Stomach (tissue), 9 donors: ENCODE measurements around the gene KCNQ1. TPM values are rescaled to one million over a fixed set of nuclear protein-coding genes. Genes with fewer than 3 reads are reported as not detected.
A peak's percentile ranks its signal among the peaks of the same experiment; 100 is the strongest.

Experiments used
- DNase-seq, 2 donors: peaks; one replicate each; pipeline versions ENCODE4 v3.0.0 to v3.0.0-alpha.2; 2013 to 2019
- H3K27ac ChIP-seq, 5 donors: fragments of 200-600 bp in 4 of 5; sonication (generic) in 4 of 5; one replicate each; pipeline ENCODE4 v1.5.1; 2013 to 2019; ENCODE audit warnings: mild to moderate bottlenecking in 1 of 5, moderate library complexity in 1 of 5
- H3K27me3 ChIP-seq, 3 donors: fragments of 200-600 bp; sonication (generic); one replicate each; pipeline ENCODE4 v1.5.1; 2017 to 2019; ENCODE audit warnings: mixed run types in 1 of 3
- H3K36me3 ChIP-seq, 4 donors: fragments of 200-600 bp; sonication (generic); 1 replicate in 3 of 4; 2 replicates in 1 of 4; pipeline ENCODE4 v1.5.1; 2016 to 2019
- H3K4me1 ChIP-seq, 4 donors: fragments of 200-600 bp; sonication (generic); one replicate each; pipeline ENCODE4 v1.5.1; 2016 to 2019
- H3K4me3 ChIP-seq, 4 donors: fragments of 200-600 bp; sonication (generic) in 3 of 4; one replicate each; pipeline ENCODE4 v1.5.1; 2016 to 2019; ENCODE audit warnings: mild to moderate bottlenecking in 1 of 4
- H3K9me3 ChIP-seq, 4 donors: fragments of 200-600 bp; sonication (generic); one replicate each; pipeline ENCODE4 v1.5.1; 2016 to 2019
- EP300 ChIP-seq: sonication (generic); formaldehyde crosslinking; IDR thresholded peaks from one replicate; pipeline ENCODE4 v1.6.1; 2017; ENCODE audit warnings: antibody characterized with exemption
- POLR2A ChIP-seq, 4 donors: fragments of 450-650 bp; IDR thresholded peaks; one replicate each; pipeline ENCODE4 v1.6.1; 2016; ENCODE audit warnings: antibody characterized with exemption in 4 of 4, control low read depth in 2 of 4, mild to moderate bottlenecking in 1 of 4, moderate library complexity in 1 of 4
- POLR2AphosphoS5 ChIP-seq, 3 donors: sonication (generic); formaldehyde crosslinking; IDR thresholded peaks; one replicate each; pipeline ENCODE4 v1.6.1; 2016; ENCODE audit warnings: antibody characterized with exemption in 3 of 3
- WGBS, 5 donors: extraction: QIAGEN DNeasy Blood & Tissue Kit in 3 of 5; methylation state at CpG; one replicate each; pipeline versions ENCODE4 v1.1.5 to v1.1.7; 2013 to 2018; 5-methylcytosine and 5-hydroxymethylcytosine counted together
- intact Hi-C: fragments of 100-400 bp; cut with DNase I; formaldehyde crosslinking; loops from one replicate; pipeline ENCODE4 v1.15.1; 2023; ENCODE audit warnings: low total_unique reads
- polyA plus RNA-seq, 3 donors: library from polyadenylated mRNA; stranded (reverse); fragments of 200-250 nt; gene quantifications; one replicate each; pipeline ENCODE4 v1.2.3, GENCODE V29; 2013
- total RNA-seq, 5 donors: library from RNA; depleted of rRNA; stranded (reverse); fragments of >200 nt; gene quantifications; one replicate each; pipeline versions ENCODE4 v1.1.0 to v1.2.3, GENCODE V29; 2014 to 2016
- TF ChIP-seq, protein P1 (sequence below), 7 experiments: fragments of 450-650 bp in 4 of 7; fragments of 200-600 bp in 3 of 7; sonication (generic) in 3 of 7; IDR thresholded peaks; one replicate each; pipeline ENCODE4 v1.5.1; 2016 to 2019; ENCODE audit warnings: antibody characterized with exemption in 7 of 7, control low read depth in 2 of 7, mild to moderate bottlenecking in 1 of 7
- donor health status: healthy with polysubstance abuse.
- donor health status: Bipolar disorder and iron deficiency.
- donor health status: healthy.

The KCNQ1 gene
- total and polyA plus RNA-seq, 8 donors, result 12.1 to 155 (median 49.0) TPM

DNA sequence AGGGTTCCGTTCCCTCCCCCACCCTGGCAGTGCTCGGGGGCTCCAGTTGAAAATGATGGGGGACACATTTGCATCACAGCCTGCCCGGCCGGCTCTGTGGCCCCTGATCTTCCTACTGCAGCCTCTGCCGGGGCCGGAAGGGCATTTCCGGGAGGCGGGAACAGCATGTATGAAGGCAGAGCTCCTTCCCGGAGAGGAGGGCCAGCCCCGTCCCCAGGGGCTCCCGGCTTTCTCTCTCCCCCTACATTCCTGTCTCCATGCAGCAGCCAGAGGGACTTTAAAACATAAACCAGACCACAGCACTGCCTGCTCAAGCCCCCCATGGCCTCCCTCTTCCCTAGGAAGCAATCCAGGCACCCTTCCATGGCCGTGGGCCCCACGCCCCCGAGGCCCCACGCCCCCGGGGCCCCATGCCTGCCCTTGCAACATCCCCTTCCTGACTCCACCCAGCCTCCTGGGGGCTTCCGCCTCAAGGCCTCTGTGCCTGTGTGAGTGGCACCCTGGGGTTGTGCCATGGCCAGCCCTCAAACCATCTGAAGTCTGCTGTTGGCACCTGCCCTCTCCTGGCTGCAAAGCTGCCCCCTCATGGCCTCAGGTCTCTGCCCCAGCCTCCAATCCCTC is 367.7 kb downstream of the KCNQ1 start:
- H3K4me3 ChIP-seq, result peak overlapping the region in 2 of 4 donors; percentile 11 to 12
- peaks cover 0 to 10% (median 4%) of the 10 kb centered on the region in 4 donors for H3K9me3 ChIP-seq
- peaks cover 14 to 47% (median 26%) of the 10 kb centered on the region in 4 donors for H3K4me1 ChIP-seq
- WGBS, 5 donors, result 36 to 60% (median 40%) methylated on average over 11 to 17 of the region's 17 CpGs
- no peak for TF ChIP-seq POLR2AphosphoS5 (IDR thresholded peaks at IDR 0.05)
- no peak for TF ChIP-seq POLR2A (IDR thresholded peaks at IDR 0.05)
- TF ChIP-seq, protein P1, sequence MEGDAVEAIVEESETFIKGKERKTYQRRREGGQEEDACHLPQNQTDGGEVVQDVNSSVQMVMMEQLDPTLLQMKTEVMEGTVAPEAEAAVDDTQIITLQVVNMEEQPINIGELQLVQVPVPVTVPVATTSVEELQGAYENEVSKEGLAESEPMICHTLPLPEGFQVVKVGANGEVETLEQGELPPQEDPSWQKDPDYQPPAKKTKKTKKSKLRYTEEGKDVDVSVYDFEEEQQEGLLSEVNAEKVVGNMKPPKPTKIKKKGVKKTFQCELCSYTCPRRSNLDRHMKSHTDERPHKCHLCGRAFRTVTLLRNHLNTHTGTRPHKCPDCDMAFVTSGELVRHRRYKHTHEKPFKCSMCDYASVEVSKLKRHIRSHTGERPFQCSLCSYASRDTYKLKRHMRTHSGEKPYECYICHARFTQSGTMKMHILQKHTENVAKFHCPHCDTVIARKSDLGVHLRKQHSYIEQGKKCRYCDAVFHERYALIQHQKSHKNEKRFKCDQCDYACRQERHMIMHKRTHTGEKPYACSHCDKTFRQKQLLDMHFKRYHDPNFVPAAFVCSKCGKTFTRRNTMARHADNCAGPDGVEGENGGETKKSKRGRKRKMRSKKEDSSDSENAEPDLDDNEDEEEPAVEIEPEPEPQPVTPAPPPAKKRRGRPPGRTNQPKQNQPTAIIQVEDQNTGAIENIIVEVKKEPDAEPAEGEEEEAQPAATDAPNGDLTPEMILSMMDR (IDR thresholded peaks at IDR 0.05), result no peak
- no peak for TF ChIP-seq EP300
- peak in 1 of 2 donors; percentile 90 for DNase-seq
- intact Hi-C loops, result no loop called here
- no peaks in the 10 kb centered on the region for H3K36me3 ChIP-seq
- H3K27ac ChIP-seq, result peak overlapping the region in 3 of 5 donors; percentile 34 to 59 (median 53)
- H3K27me3 ChIP-seq, result no peaks in the 10 kb centered on the region

DNA sequence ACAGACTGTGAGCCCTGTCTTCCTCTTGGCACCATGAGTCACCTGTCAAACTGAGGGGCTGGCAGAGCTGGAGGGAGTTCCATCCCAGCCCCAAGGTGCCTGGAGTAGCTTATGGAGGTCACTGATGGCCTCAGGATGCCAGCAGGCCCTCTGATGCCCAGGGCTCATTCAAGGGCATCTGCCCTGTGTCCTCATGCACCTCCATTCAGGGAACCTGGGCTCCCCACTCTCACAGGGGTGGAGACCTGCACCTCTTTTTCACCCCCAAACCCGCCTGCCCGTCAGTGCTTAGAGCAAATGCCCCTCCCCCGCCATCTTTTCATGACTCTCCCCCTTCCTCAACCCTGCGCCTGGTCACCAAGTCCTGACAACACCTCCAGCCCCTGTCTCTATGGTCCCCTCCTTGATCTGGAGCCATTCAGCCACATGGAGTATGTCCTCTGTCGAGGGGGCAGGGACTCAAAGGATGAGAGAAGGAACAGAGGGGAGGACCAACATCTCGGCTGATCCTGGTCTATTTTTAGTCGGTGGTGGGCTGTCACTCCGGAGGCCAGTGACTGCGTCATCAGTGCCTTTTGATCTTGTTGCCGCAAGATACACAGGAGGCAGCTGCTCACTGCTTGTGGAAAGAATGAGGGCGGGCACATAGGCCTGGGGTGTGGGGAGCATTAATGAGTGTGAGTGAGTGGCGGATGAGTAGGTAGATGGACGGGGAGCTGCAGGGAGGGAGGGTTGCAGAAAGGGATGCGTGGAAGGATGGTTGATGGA is 368.5 kb downstream of the KCNQ1 start:
- Histone ChIP-seq H3K36me3 (no peaks in the 10 kb centered on the region), H3K27me3 (no peaks in the 10 kb centered on the region), H3K9me3 (peaks cover 0 to 10% (median 4%) of the 10 kb centered on the region in 4 donors), H3K4me3 (no peak overlapping the region), H3K4me1 (peaks cover 7 to 38% (median 20%) of the 10 kb centered on the region in 4 donors), H3K27ac (peak overlapping the region in 1 of 5 donors; percentile 53)
- intact Hi-C loops, result no loop called here
- no peak for TF ChIP-seq EP300
- no peak for TF ChIP-seq POLR2AphosphoS5 (IDR thresholded peaks at IDR 0.05)
- no peak for TF ChIP-seq POLR2A (IDR thresholded peaks at IDR 0.05)
- TF ChIP-seq, protein P1 (IDR thresholded peaks at IDR 0.05), result no peak
- 66 to 80% (median 68%) methylated on average over 14 of the region's 14 CpGs for WGBS, 5 donors
- DNase-seq, result peak in 1 of 2 donors; percentile 82

DNA sequence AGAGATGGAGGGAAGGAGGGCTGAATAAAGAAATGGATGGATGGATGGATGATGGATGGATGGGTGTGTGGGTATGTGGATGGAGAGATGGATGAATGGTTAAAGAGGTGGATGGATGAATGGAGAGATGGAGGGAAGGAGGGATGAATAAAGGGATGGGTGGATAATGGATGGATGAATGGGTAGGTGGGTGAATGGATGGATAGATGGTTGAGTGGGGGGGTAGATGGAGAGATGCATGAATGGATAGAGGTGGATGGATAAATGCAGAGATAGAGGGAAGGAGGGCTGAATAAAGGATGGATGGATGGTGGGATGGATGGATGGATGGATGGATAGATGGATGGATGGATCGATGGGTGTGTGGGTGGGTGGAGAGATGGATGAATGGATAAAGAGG is 369.2 kb downstream of the KCNQ1 start:
- Histone ChIP-seq H3K4me1 (peaks cover 7 to 35% (median 20%) of the 10 kb centered on the region in 4 donors), H3K36me3 (no peaks in the 10 kb centered on the region), H3K9me3 (peaks cover 0 to 14% (median 9%) of the 10 kb centered on the region in 4 donors), H3K27ac (no peak overlapping the region), H3K27me3 (no peaks in the 10 kb centered on the region), H3K4me3 (no peak overlapping the region)
- TF ChIP-seq POLR2AphosphoS5 (IDR thresholded peaks at IDR 0.05) (no peak), POLR2A (IDR thresholded peaks at IDR 0.05) (no peak), EP300 (no peak)
- TF ChIP-seq, protein P1 (IDR thresholded peaks at IDR 0.05), result no peak
- no peak for DNase-seq
- WGBS, 5 donors, result 93 to 100% (median 96%) methylated on average over 1 of the region's 1 CpG
- intact Hi-C loops, result no loop called here

DNA sequence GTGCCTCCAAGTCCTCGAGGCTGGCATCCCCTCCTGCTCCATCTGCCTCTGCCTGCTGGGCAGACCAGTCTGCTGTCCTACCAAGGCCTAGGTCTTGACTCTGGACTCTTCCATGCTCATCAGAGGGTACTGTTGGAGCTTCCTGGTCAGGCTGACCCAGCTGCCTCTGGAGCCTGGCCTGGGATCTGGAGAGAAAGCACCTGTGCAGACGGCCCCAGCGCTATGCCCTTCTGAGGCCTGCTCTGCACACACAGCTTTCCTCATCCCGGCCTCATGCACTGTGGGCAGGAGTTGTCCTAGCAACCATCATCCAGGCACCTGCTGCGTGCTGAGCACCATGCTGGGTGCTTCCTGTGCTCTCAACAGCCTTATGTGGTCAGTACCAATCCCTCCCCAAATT is 369.9 kb downstream of the KCNQ1 start:
- TF ChIP-seq EP300, result no peak
- TF ChIP-seq, protein P1 (IDR thresholded peaks at IDR 0.05), result no peak
- no peak for TF ChIP-seq POLR2AphosphoS5 (IDR thresholded peaks at IDR 0.05)
- TF ChIP-seq POLR2A (IDR thresholded peaks at IDR 0.05), result no peak
- Histone ChIP-seq H3K4me1 (peaks cover 7 to 35% (median 20%) of the 10 kb centered on the region in 4 donors), H3K4me3 (no peak overlapping the region), H3K27me3 (no peaks in the 10 kb centered on the region), H3K27ac (no peak overlapping the region), H3K9me3 (peaks cover 0 to 22% (median 14%) of the 10 kb centered on the region in 4 donors), H3K36me3 (no peaks in the 10 kb centered on the region)
- WGBS, 5 donors, result 83 to 91% (median 87%) methylated on average over 3 to 5 of the region's 5 CpGs
- intact Hi-C loops, result no loop called here
- peak in 1 of 2 donors; percentile 51 for DNase-seq
